Smooth muscle cell (in vitro differentiated cells): ENCODE data around the gene EGFLAM. TPM values are rescaled to one million over a fixed set of nuclear protein-coding genes. Genes with fewer than 3 reads are reported as not detected.

Experiments
- DNase-seq: peaks from one replicate; lab custom pipeline; 2025; ENCODE audit not compliant: unreplicated experiment; lab: John Stamatoyannopoulos, UW
- H2AFZ ChIP-seq: fragments of 200-600 bp; sonication (generic); 2 replicates; pipeline ENCODE4 v1.6.0; 2016; ENCODE audit warnings: antibody characterized with exemption, low read depth, mild to moderate bottlenecking
- H3F3A ChIP-seq: fragments of 200-600 bp; sonication (generic); 2 replicates; pipeline ENCODE4 v1.6.0; 2017; ENCODE audit warnings: antibody characterized with exemption, low read depth
- H3K27ac ChIP-seq: fragments of 200-600 bp; sonication (generic); 2 replicates; pipeline ENCODE4 v1.5.1; 2016; ENCODE audit warnings: low read depth, mild to moderate bottlenecking
- H3K27me3 ChIP-seq: fragments of 200-600 bp; sonication (generic); 2 replicates; pipeline ENCODE4 v1.6.1; 2016; ENCODE audit warnings: low read depth, mild to moderate bottlenecking
- H3K36me3 ChIP-seq: fragments of 200-600 bp; sonication (generic); 2 replicates; pipeline ENCODE4 v1.5.1; 2016; ENCODE audit warnings: low read depth
- H3K4me1 ChIP-seq: fragments of 200-600 bp; sonication (generic); 2 replicates; pipeline ENCODE4 v1.5.1; 2016; ENCODE audit warnings: low read depth
- H3K4me2 ChIP-seq: fragments of 200-600 bp; sonication (generic); 2 replicates; pipeline ENCODE4 v1.6.0; 2016; ENCODE audit warnings: mild to moderate bottlenecking
- H3K4me3 ChIP-seq: fragments of 200-600 bp; sonication (generic); 2 replicates; pipeline ENCODE4 v1.5.1; 2016; ENCODE audit warnings: mild to moderate bottlenecking
- H3K79me2 ChIP-seq: fragments of 200-600 bp; sonication (generic); 2 replicates; pipeline ENCODE4 v1.6.0; 2016; ENCODE audit warnings: low read depth, mild to moderate bottlenecking
- H3K9ac ChIP-seq: fragments of 200-600 bp; sonication (generic); 2 replicates; pipeline ENCODE4 v1.6.0; 2016; ENCODE audit warnings: low read depth
- H3K9me3 ChIP-seq: fragments of 200-600 bp; sonication (generic); replicated peaks from 2 replicates; pipeline ENCODE4 v1.5.1; 2016; ENCODE audit warnings: low read depth
- H4K20me1 ChIP-seq: fragments of 200-600 bp; sonication (generic); 2 replicates; pipeline ENCODE4 v1.6.0; 2016; ENCODE audit warnings: low read depth
- WGBS: methylation state at CpG from one replicate; pipeline ENCODE4 v1.1.7; 2016; ENCODE audit warnings: low lambda C conversion rate; 5-methylcytosine and 5-hydroxymethylcytosine counted together
- polyA plus RNA-seq: library from polyadenylated mRNA; unstranded; fragments of >200 nt; fragmentation: Nextera tagmentation; extraction: Ambion mirVana; gene quantifications from 2 replicates; pipeline ENCODE4 v1.2.1, GENCODE V29; 2016
- total RNA-seq: library from RNA; depleted of rRNA; stranded (reverse); fragments of >200 nt; gene quantifications from 2 replicates; pipeline ENCODE4 v1.2.3, GENCODE V29; 2014
- TF ChIP-seq, protein P1 (sequence below): fragments of 200-600 bp; sonication (generic); IDR thresholded peaks from 2 replicates; pipeline ENCODE4 v1.5.1; 2017; ENCODE audit warnings: borderline replicate concordance, mild to moderate bottlenecking, antibody characterized with exemption; ENCODE audit not compliant: insufficient read depth, poor library complexity, severe bottlenecking

Gene EGFLAM
- total and polyA plus RNA-seq, 2 experiments from 2014 or later, result 103 to 194 TPM

DNA sequence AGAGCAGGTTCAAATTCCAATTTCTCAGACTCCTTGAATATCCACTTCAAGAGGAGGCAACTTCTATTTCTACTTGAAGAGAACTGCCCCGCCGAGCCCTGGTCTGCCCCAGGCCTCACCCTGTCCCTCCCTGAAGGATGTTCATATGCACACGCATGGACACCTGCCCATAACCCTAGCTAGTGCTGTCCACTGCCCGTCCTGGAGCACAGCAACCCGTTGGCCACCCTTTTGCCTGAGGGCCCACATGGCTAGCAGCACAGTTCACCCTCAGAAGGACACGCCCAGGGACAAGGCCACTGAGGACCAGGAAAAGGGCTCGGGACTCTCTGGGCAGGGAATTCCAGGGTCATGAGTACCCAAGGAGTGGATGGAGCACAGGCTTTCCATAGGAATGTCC is 63.6 kb downstream of the EGFLAM start:
- no peak overlapping the region for H3K4me3 ChIP-seq
- no peaks in the 10 kb centered on the region for H3K27me3 ChIP-seq
- WGBS, result 94% methylated on average over 7 of the region's 7 CpGs
- peaks cover 24% of the 10 kb centered on the region for H4K20me1 ChIP-seq
- no peaks in the 10 kb centered on the region for H3K4me1 ChIP-seq
- H3F3A ChIP-seq, result peaks cover 17% of the 10 kb centered on the region
- H3K27ac ChIP-seq, result no peak overlapping the region
- no peaks in the 10 kb centered on the region for H3K9me3 ChIP-seq
- no peak overlapping the region for H3K9ac ChIP-seq
- H2AFZ ChIP-seq, result no peak overlapping the region
- H3K36me3 ChIP-seq, result no peaks in the 10 kb centered on the region
- TF ChIP-seq, protein P1, sequence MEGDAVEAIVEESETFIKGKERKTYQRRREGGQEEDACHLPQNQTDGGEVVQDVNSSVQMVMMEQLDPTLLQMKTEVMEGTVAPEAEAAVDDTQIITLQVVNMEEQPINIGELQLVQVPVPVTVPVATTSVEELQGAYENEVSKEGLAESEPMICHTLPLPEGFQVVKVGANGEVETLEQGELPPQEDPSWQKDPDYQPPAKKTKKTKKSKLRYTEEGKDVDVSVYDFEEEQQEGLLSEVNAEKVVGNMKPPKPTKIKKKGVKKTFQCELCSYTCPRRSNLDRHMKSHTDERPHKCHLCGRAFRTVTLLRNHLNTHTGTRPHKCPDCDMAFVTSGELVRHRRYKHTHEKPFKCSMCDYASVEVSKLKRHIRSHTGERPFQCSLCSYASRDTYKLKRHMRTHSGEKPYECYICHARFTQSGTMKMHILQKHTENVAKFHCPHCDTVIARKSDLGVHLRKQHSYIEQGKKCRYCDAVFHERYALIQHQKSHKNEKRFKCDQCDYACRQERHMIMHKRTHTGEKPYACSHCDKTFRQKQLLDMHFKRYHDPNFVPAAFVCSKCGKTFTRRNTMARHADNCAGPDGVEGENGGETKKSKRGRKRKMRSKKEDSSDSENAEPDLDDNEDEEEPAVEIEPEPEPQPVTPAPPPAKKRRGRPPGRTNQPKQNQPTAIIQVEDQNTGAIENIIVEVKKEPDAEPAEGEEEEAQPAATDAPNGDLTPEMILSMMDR, result no peak
- no peak for DNase-seq
- H3K79me2 ChIP-seq, result peaks cover 80% of the 10 kb centered on the region
- H3K4me2 ChIP-seq, result no peak overlapping the region

DNA sequence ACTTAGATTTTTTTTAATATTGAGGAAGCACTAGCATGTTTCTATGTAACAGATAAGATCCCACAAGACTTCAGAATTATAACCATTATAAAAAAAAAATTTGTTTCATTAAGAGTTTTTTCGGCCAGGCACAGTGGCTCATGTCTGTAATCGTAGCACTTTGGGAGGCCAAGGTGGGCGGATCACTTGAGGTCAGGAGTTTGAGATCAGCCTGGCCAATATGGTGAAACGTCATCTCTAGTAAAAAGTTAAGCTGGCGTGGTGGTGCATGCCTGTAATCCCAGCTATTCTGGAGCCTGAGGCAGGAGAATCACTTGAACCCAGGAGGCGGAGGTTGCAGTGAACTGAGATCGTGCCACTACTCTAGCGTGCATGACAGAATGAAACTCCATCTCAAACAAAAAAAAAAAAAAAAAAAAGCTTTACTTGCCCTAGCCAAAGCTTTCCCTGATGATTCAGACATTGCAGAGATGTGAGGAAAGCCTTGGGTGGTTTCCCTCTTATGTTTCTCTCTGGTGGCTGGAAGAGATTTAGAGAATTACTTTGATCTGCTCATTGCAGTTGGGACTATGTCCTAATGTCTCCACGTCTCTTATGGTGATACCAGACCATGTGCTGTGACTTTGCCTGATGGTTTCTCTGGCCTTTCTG is 65.4 kb downstream of the EGFLAM start:
- peaks cover 17% of the 10 kb centered on the region for H3F3A ChIP-seq
- H2AFZ ChIP-seq, result no peak overlapping the region
- H3K27me3 ChIP-seq, result no peaks in the 10 kb centered on the region
- H3K36me3 ChIP-seq, result no peaks in the 10 kb centered on the region
- peak overlapping the region; percentile 72 for H3K4me2 ChIP-seq
- H3K9me3 ChIP-seq, result no peaks in the 10 kb centered on the region
- no peaks in the 10 kb centered on the region for H3K4me1 ChIP-seq
- 42% methylated on average over 9 of the region's 9 CpGs for WGBS
- peaks cover 14% of the 10 kb centered on the region for H4K20me1 ChIP-seq
- peak overlapping the region; percentile 73 for H3K27ac ChIP-seq
- DNase-seq, result no peak
- TF ChIP-seq, protein P1, result no peak
- no peak overlapping the region for H3K4me3 ChIP-seq
- peak overlapping the region; percentile 13 for H3K9ac ChIP-seq
- H3K79me2 ChIP-seq, result peaks cover 84% of the 10 kb centered on the region

DNA sequence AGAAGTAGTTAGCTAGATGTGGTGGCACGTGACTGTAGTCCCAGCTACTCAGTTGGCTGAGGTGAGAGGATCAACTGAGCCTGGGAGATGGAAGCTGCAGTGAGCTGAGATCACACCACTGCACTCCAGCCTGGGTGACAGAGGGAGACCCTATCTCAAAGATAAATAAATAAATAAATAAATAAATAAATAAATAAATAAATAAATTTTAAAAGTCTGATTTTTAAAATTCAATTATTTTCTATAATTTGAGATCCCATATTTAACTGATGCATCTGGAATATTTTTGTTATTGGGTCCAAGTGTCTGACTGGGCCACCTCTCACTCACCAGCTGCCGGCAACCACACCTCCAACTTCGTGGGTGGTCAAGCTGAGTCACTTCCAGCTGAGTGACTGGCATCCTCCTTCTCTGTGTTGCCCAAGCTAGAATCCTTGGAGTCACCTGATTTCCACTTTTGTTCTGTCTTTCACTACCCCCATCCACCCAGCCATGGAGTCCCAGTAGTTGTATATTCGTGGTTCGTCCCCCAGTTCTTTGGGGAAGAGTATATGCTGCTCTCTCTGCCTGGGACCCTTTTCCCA is 70.9 kb downstream of the EGFLAM start:
- Histone ChIP-seq H4K20me1 (peaks cover 8% of the 10 kb centered on the region), H3K79me2 (peaks cover 91% of the 10 kb centered on the region), H3K36me3 (no peaks in the 10 kb centered on the region), H2AFZ (no peak overlapping the region), H3K4me3 (no peak overlapping the region), H3K4me1 (no peaks in the 10 kb centered on the region), H3K27ac (peak overlapping the region; percentile 55), H3K4me2 (no peak overlapping the region), H3K27me3 (no peaks in the 10 kb centered on the region), H3K9ac (no peak overlapping the region), H3F3A (peaks cover 8% of the 10 kb centered on the region), H3K9me3 (no peaks in the 10 kb centered on the region)
- TF ChIP-seq, protein P1, result no peak
- WGBS, result 81% methylated on average over 5 of the region's 5 CpGs
- DNase-seq, result no peak
